ENCODE measurements around the gene PIK3C2G.
A peak's percentile ranks its signal among the peaks of the same experiment; 100 is the strongest.

- peak; percentile 78 for TF ChIP-seq CTCF (conservative IDR thresholded peaks at IDR 0.05; ENCODE audit: low read depth, low read length)
- no peak for TF ChIP-seq POLR2A (IDR thresholded peaks at IDR 0.05; ENCODE audit: low read depth, low read length)
- TF ChIP-seq RAD21 (IDR thresholded peaks at IDR 0.05; ENCODE audit: low read length): peak; percentile 78
- TF ChIP-seq MAZ (IDR thresholded peaks at IDR 0.05; ENCODE audit: borderline replicate concordance, low read depth, low read length): no peak
- no peak for TF ChIP-seq BHLHE40 (IDR thresholded peaks at IDR 0.05; ENCODE audit: low read depth, low read length)
- TF ChIP-seq USF2 (IDR thresholded peaks at IDR 0.05; ENCODE audit: low read depth, low read length): no peak
- no peak for TF ChIP-seq MXI1 (IDR thresholded peaks at IDR 0.05; ENCODE audit: borderline replicate concordance, low read depth, low read length)
- no peak for TF ChIP-seq CEBPB (IDR thresholded peaks at IDR 0.05; ENCODE audit: low read depth, low read length)
- TF ChIP-seq NFE2L2 (IDR thresholded peaks at IDR 0.05; ENCODE audit: low read depth, low read length): no peak
- no peak for TF ChIP-seq RCOR1 (IDR thresholded peaks at IDR 0.05; ENCODE audit: insufficient replicate concordance, low read length)
- no peak for TF ChIP-seq CHD1 (IDR thresholded peaks at IDR 0.05; ENCODE audit: low read depth, low read length)
- peak; percentile 64 for TF ChIP-seq SMC3 (IDR thresholded peaks at IDR 0.05; ENCODE audit: low read depth, low read length)
These were observed 10.9 kb upstream of the PIK3C2G start for GRCh38 chr12:18250313-18250916.

Measured in IMR-90 (cell line).